Measurements from ENCODE around the gene UNC79.

DNA sequence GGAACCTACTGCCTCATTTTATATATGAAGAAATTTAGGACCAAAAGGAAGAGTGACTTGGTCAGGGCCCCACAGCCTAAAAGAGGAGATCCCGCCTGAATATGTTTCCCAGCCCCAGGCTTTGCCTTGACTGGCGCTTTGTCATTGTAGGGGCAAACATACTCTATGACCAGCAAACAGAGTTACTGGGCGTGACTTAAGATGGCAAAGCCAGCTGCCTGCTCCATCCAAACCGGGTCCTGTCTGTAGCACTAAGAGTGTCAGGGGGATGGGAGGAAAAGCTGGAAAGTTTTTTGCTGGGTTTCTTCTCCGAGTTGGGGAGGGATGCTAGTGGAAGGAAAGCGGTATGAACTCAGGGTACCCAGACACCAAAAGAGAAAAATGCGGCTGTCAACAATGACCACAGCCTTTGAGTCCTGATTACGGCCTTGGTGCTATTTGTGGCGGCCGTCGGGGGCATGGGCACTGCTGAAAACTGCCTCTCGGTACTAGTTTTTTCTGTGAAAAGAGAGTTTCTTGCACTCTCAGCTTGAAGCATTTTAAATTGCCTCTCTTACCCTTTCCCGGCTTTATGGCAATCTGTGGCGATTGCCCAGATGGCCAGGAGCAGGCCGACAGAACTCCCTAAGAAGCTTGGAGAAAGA is 274.9 kb downstream of the UNC79 start:
- TF ChIP-seq ETV6 (conservative IDR thresholded peaks at IDR 0.05 in 1 of 2, IDR thresholded peaks at IDR 0.05 in 1 of 2; ENCODE audit: borderline replicate concordance in 1 of 2, low read depth in 1 of 2) = no peak
- TF ChIP-seq CTCF (IDR thresholded peaks at IDR 0.05 in 2 of 3, conservative IDR thresholded peaks at IDR 0.05 in 1 of 3; ENCODE audit: control insufficient read depth in 2 of 3, extremely low read depth in 1 of 3, insufficient read depth in 1 of 3, low read depth in 3 of 3, low read length in 3 of 3) = no peak
- no peak for TF ChIP-seq NR2C1 (IDR thresholded peaks at IDR 0.05)
- TF ChIP-seq RCOR1 (conservative IDR thresholded peaks at IDR 0.05; ENCODE audit: low read depth, low read length) = no peak
- no peak for TF ChIP-seq SREBF1 (IDR thresholded peaks at IDR 0.05; ENCODE audit: low read length)
- TF ChIP-seq POLR2A (IDR thresholded peaks at IDR 0.05; ENCODE audit: low read depth, low read length) = no peak
- TF ChIP-seq TCF12 (IDR thresholded peaks at IDR 0.05; ENCODE audit: low read depth, low read length) = no peak
- TF ChIP-seq NRF1 (conservative IDR thresholded peaks at IDR 0.05; ENCODE audit: low read depth, low read length) = no peak
- TF ChIP-seq CEBPB (IDR thresholded peaks at IDR 0.05; ENCODE audit: borderline replicate concordance in 1 of 2, low read depth in 2 of 2, low read length in 2 of 2) = no peak
